Bronchial epithelial cell (primary cell): Measurements from ENCODE around the gene SDHC. TPM values are rescaled to one million over a fixed set of nuclear protein-coding genes. Genes with fewer than 3 reads are reported as not detected.

Experiments
- DNase-seq: peaks from one replicate; pipeline ENCODE4 v3.0.0-alpha.2; 2010; ENCODE audit warnings: low read depth
- FAIRE-seq: peaks from 2 replicates; lab custom pipeline; 2011; peaks lifted over from hg19 to GRCh38; lab: Jason Lieb, UNC
- H3K27me3 ChIP-seq: 2 replicates; pipeline ENCODE4 v1.5.1; 2011; ENCODE audit warnings: low read length; ENCODE audit not compliant: control insufficient read depth, insufficient read depth
- H3K36me3 ChIP-seq: 2 replicates; pipeline ENCODE4 v1.5.1; 2011; ENCODE audit warnings: low read length; ENCODE audit not compliant: control insufficient read depth, insufficient read depth
- H3K4me3 ChIP-seq: 2 replicates; pipeline ENCODE4 v1.5.1; 2011; ENCODE audit warnings: mild to moderate bottlenecking, low read depth, low read length, control low read depth
- CTCF ChIP-seq: IDR thresholded peaks from 2 replicates; pipeline ENCODE4 v1.5.1; 2011; ENCODE audit warnings: mild to moderate bottlenecking, moderate library complexity, low read length, control low read depth, inconsistent platforms; ENCODE audit not compliant: insufficient read depth, severe bottlenecking
- total RNA-seq: library from RNA; depleted of rRNA; stranded (reverse); fragments of >200 nt; gene quantifications from 2 replicates; pipeline ENCODE4 v1.2.1, GENCODE V29; 2014

SDHC gene
- total RNA-seq, 1 donor from 2014 or later: 15.0 TPM

DNA sequence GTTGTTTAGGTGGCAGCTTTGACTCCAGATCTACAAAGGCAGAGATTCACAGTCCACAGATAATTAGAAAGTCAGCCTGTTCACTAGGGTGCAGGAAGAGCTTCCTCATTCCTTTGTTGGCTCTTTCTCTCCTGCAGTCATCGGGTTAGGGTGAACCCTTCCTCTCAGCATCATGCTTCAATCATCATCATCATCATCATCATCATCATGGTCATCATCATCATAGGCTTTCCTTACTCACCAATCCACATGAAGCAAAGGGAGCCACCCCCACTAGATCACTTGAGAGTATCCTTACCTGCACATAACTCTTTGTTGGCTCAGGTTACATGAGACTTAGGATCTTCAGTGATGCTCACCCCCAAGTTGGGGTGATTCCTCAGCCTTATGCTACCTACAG, 23.4 kb upstream of the SDHC start:
- Histone ChIP-seq H3K27me3 (no peaks in the 10 kb centered on the region), H3K4me3 (no peak overlapping the region), H3K36me3 (no peaks in the 10 kb centered on the region)
- FAIRE-seq (no peak), DNase-seq (no peak)
- no peak for TF ChIP-seq CTCF

GRCh38 chr1:161297415-161297814, 16.8 kb upstream of the SDHC start:
- TF ChIP-seq CTCF: no peak
- Histone ChIP-seq H3K4me3 (no peak overlapping the region), H3K36me3 (no peaks in the 10 kb centered on the region), H3K27me3 (no peaks in the 10 kb centered on the region)
- DNase-seq: no peak
- FAIRE-seq: no peak

DNA sequence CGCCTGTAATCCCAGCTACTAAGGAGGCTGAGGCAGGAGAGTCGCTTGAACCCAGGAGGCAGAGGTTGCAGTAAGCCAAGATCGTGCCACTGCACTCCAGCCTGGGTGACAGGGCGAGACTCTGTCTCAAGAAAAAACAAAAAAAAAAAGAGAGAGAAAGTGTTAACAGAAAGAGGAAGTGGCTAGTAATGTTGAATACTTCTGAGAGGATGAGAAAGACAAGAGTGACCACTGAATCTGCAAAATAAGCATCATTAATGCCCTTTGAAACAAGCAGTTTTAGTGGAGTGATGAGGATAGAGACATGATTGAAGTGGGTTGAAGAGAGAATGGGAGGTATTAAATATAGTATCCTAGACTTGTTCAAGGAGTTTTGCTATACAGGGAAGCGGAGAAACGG, 16.1 kb upstream of the SDHC start:
- H3K36me3 ChIP-seq: no peaks in the 10 kb centered on the region
- FAIRE-seq (no peak), DNase-seq (no peak)
- no peak for TF ChIP-seq CTCF
- H3K4me3 ChIP-seq: no peak overlapping the region
- no peaks in the 10 kb centered on the region for H3K27me3 ChIP-seq

GRCh38 chr1:161299347-161299746, 14.8 kb upstream of the SDHC start:
- Histone ChIP-seq H3K27me3 (no peaks in the 10 kb centered on the region), H3K36me3 (no peaks in the 10 kb centered on the region), H3K4me3 (no peak overlapping the region)
- no peak for TF ChIP-seq CTCF
- no peak for FAIRE-seq
- DNase-seq: no peak

DNA sequence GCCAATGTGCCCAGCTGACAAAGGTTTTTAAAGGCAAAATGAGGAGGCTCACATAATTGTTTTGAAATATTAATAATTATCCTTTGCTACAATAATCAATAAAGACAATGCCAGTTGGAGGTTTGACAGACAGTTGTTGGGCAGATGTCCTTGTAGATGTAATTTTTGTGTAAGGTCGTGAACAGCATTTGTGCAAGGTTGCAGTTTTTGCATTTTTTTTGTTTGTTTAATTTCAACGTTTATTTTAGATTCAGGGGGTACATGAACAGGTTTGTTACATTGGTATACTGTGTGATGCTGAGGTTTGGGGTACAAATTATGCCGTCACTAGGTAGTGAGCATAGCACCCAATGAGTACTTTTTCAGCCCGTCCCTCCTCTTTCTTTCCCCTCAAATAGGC, 13.7 kb upstream of the SDHC start:
- no peak overlapping the region for H3K4me3 ChIP-seq
- H3K36me3 ChIP-seq: no peaks in the 10 kb centered on the region
- no peak for TF ChIP-seq CTCF
- no peak for FAIRE-seq
- H3K27me3 ChIP-seq: no peaks in the 10 kb centered on the region
- no peak for DNase-seq
